ENCODE data around the gene LMNA.

LMNA gene

DNA sequence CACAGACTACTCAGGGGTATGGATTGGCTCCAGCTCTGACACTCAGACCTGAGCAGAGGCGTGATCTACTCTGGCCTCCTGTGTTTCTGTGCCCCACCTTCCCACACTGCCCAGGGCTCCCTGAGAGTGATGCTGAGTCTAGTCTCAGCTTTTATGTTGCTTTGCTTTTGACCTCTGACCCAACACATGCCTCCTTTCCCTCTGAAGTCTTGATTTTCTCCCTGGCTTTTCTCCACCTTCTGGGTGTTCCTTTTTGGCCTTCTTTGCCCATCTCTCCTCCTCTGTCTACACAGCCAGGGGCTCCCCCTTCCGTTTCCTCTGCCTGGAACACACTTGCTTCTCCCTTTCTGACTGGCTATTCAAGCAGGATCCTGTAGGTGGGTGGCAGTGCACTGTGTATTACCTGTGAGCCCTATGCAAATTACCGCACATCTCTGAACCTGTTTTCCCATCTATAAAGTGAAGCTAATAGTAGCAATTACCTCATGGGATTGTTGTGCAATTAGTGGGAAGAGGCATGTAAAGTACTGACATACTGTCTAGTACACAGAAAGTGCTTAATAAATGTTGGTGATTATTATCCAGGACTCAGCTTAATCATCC lies 18.5 kb upstream of the LMNA start:
- Histone ChIP-seq H3K9me3 (ENCODE audit: insufficient read depth, low read depth, low read length) (no peaks in the 10 kb centered on the region), H3K27me3 (ENCODE audit: insufficient read depth, low read length, poor library complexity, severe bottlenecking) (no peaks in the 10 kb centered on the region), H3K4me1 (ENCODE audit: insufficient read depth, low read length, poor library complexity, severe bottlenecking) (peaks cover 8% of the 10 kb centered on the region), H3K4me3 (ENCODE audit: low read length, poor library complexity, severe bottlenecking) (no peak overlapping the region), H3K9me2 (replicated peaks; ENCODE audit: low read depth, low read length) (no peaks in the 10 kb centered on the region), H3K9ac (ENCODE audit: low read depth, low read length, poor library complexity, severe bottlenecking) (no peak overlapping the region), H3F3A (ENCODE audit: low read depth) (no peaks in the 10 kb centered on the region), H3K4me2 (ENCODE audit: low read depth, low read length, poor library complexity, severe bottlenecking) (no peak overlapping the region), H4K20me1 (ENCODE audit: insufficient read depth, low read length, poor library complexity, severe bottlenecking) (no peaks in the 10 kb centered on the region), H2AFZ (ENCODE audit: low read length) (no peak overlapping the region), H3K79me2 (ENCODE audit: insufficient read depth, low read length) (no peaks in the 10 kb centered on the region), H3K36me3 (ENCODE audit: insufficient read depth, low read length) (no peaks in the 10 kb centered on the region)
- TF ChIP-seq EZH2phosphoT487 (IDR thresholded peaks at IDR 0.05; ENCODE audit: borderline replicate concordance) = no peak
- TF ChIP-seq, protein P1, sequence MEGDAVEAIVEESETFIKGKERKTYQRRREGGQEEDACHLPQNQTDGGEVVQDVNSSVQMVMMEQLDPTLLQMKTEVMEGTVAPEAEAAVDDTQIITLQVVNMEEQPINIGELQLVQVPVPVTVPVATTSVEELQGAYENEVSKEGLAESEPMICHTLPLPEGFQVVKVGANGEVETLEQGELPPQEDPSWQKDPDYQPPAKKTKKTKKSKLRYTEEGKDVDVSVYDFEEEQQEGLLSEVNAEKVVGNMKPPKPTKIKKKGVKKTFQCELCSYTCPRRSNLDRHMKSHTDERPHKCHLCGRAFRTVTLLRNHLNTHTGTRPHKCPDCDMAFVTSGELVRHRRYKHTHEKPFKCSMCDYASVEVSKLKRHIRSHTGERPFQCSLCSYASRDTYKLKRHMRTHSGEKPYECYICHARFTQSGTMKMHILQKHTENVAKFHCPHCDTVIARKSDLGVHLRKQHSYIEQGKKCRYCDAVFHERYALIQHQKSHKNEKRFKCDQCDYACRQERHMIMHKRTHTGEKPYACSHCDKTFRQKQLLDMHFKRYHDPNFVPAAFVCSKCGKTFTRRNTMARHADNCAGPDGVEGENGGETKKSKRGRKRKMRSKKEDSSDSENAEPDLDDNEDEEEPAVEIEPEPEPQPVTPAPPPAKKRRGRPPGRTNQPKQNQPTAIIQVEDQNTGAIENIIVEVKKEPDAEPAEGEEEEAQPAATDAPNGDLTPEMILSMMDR (conservative IDR thresholded peaks at IDR 0.05; ENCODE audit: low read length) = no peak

DNA sequence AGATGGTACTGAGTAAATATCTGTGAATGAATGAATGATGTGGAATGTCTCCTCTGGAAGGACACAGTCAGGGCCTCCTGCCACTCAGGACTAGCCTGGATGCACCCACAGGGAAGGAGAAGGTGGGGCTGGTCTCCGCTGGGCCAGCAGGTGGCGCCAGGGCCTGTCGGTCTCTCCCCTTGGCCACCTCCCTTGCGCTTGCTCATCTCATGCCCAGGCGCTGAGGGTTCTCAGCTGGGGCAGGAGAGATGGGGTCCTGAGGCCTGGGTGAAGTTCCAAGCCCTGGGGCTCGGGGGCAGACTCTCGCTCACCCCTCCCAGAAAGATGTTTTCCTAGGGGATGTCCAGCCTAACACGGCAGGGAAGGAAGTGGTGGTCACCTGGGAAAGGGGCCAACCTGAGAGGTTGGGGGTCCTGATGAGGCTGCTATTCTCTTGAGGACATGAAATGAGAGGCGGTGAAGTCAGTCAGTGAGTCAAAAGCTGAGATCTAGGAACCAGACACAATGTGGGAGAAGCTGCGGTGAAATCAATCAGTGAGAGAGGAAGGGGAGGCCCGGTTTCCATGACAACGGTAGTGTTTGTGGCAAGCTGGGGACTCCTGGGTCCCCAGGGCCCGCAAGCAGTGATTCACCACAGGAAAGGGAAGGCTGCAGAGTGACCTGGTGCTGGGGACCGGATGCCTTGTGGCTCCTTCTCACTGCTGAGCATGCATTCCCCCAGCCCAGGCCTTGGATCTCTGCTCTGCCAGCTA lies 17.7 kb upstream of the LMNA start:
- no peak overlapping the region for H3K4me3 ChIP-seq (ENCODE audit: low read length, poor library complexity, severe bottlenecking)
- no peak overlapping the region for H3K9ac ChIP-seq (ENCODE audit: low read depth, low read length, poor library complexity, severe bottlenecking)
- no peaks in the 10 kb centered on the region for H3K9me2 ChIP-seq (replicated peaks; ENCODE audit: low read depth, low read length)
- no peaks in the 10 kb centered on the region for H3K79me2 ChIP-seq (ENCODE audit: insufficient read depth, low read length)
- peaks cover 8% of the 10 kb centered on the region for H3K4me1 ChIP-seq (ENCODE audit: insufficient read depth, low read length, poor library complexity, severe bottlenecking)
- H3F3A ChIP-seq (ENCODE audit: low read depth) = no peaks in the 10 kb centered on the region
- no peak overlapping the region for H3K4me2 ChIP-seq (ENCODE audit: low read depth, low read length, poor library complexity, severe bottlenecking)
- H3K36me3 ChIP-seq (ENCODE audit: insufficient read depth, low read length) = no peaks in the 10 kb centered on the region
- no peaks in the 10 kb centered on the region for H4K20me1 ChIP-seq (ENCODE audit: insufficient read depth, low read length, poor library complexity, severe bottlenecking)
- no peaks in the 10 kb centered on the region for H3K9me3 ChIP-seq (ENCODE audit: insufficient read depth, low read depth, low read length)
- no peaks in the 10 kb centered on the region for H3K27me3 ChIP-seq (ENCODE audit: insufficient read depth, low read length, poor library complexity, severe bottlenecking)
- no peak overlapping the region for H2AFZ ChIP-seq (ENCODE audit: low read length)
- TF ChIP-seq, protein P1 (conservative IDR thresholded peaks at IDR 0.05; ENCODE audit: low read length) = peak; percentile 90
- TF ChIP-seq EZH2phosphoT487 (IDR thresholded peaks at IDR 0.05; ENCODE audit: borderline replicate concordance) = no peak

DNA sequence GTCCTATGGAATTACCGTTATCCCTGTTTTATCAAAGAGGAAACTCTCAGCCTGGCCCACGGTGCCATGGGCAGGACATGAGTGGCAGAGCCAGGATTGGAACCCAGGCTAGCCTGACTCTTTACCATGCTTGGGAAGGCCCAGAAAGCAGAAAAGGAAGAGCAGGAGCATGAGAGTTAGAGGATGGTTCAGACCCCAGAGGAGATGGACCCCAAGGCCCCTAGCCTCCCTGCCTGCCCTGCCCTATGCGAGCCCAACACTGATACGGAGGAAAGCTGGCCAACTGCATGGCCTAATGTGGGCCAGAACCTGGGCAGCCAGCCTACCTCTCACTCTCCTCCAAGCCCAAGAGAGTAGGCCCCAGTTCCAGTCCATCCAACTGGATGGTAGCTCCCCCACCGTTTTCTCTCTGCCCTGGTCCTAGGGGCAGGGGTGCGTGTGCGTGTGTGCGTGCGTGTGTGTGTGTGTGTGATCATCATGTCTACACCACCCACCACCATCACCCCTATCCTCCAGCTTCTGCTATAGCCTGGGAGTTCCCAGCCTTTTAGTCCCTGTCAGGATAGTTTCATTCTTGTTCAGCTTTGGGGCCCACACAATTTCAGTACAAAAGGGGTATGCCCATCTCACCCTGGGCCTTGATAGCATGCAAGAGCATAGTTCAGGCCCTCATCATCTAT lies 16.9 kb upstream of the LMNA start:
- no peak overlapping the region for H3K4me2 ChIP-seq (ENCODE audit: low read depth, low read length, poor library complexity, severe bottlenecking)
- no peaks in the 10 kb centered on the region for H4K20me1 ChIP-seq (ENCODE audit: insufficient read depth, low read length, poor library complexity, severe bottlenecking)
- H3K9ac ChIP-seq (ENCODE audit: low read depth, low read length, poor library complexity, severe bottlenecking) = no peak overlapping the region
- H3K36me3 ChIP-seq (ENCODE audit: insufficient read depth, low read length) = no peaks in the 10 kb centered on the region
- H2AFZ ChIP-seq (ENCODE audit: low read length) = no peak overlapping the region
- no peaks in the 10 kb centered on the region for H3K79me2 ChIP-seq (ENCODE audit: insufficient read depth, low read length)
- H3F3A ChIP-seq (ENCODE audit: low read depth) = no peaks in the 10 kb centered on the region
- peaks cover 8% of the 10 kb centered on the region for H3K4me1 ChIP-seq (ENCODE audit: insufficient read depth, low read length, poor library complexity, severe bottlenecking)
- H3K27me3 ChIP-seq (ENCODE audit: insufficient read depth, low read length, poor library complexity, severe bottlenecking) = no peaks in the 10 kb centered on the region
- TF ChIP-seq, protein P1 (conservative IDR thresholded peaks at IDR 0.05; ENCODE audit: low read length) = no peak
- TF ChIP-seq EZH2phosphoT487 (IDR thresholded peaks at IDR 0.05; ENCODE audit: borderline replicate concordance) = no peak
- no peaks in the 10 kb centered on the region for H3K9me2 ChIP-seq (replicated peaks; ENCODE audit: low read depth, low read length)
- H3K4me3 ChIP-seq (ENCODE audit: low read length, poor library complexity, severe bottlenecking) = no peak overlapping the region
- no peaks in the 10 kb centered on the region for H3K9me3 ChIP-seq (ENCODE audit: insufficient read depth, low read depth, low read length)

All from Loucy (cell line).